ENCODE measurements around the gene AP1S1.
"Not testable (repeated sequence)": the region's sequence is repeated elsewhere in the genome, so short reads cannot be mapped to it uniquely, and the experiment has no call there.

- TF ChIP-seq CTCF, POLR2A (IDR thresholded peaks at IDR 0.05): not testable (repeated sequence)
Measured at GRCh38 chr7:101105248-101105647, 49.0 kb upstream of the AP1S1 start.

All from heart left ventricle (tissue), 13 donors.